Immature natural killer cell (primary cell): ENCODE results near the gene C1orf226. TPM values are rescaled to one million over a fixed set of nuclear protein-coding genes. Genes with fewer than 3 reads are reported as not detected.
"Not testable (repeated sequence)": the region's sequence is repeated elsewhere in the genome, so short reads cannot be mapped to it uniquely, and the experiment has no call there.

Experiments used
- DNase-seq, 3 donors: peaks; one replicate each; pipeline ENCODE4 v3.0.0; 2022; ENCODE audit warnings: mixed read lengths in 1 of 3
- H3K27ac Mint-ChIP-seq, 6 donors: one replicate each; pipeline ENCODE4 v1.8.0; 2020; ENCODE audit warnings: mixed read lengths in 6 of 6, mild to moderate bottlenecking in 5 of 6, inconsistent platforms in 4 of 6, moderate library complexity in 3 of 6
- H3K27me3 Mint-ChIP-seq, 3 donors: one replicate each; pipeline ENCODE4 v1.8.0; 2020 to 2021; ENCODE audit warnings: low read depth in 3 of 3, mild to moderate bottlenecking in 3 of 3, mixed read lengths in 3 of 3, moderate library complexity in 3 of 3, inconsistent platforms in 1 of 3
- H3K36me3 Mint-ChIP-seq, 3 donors: one replicate each; pipeline ENCODE4 v1.8.0; 2020; ENCODE audit warnings: mixed read lengths in 3 of 3, inconsistent platforms in 2 of 3, mild to moderate bottlenecking in 2 of 3
- H3K4me1 Mint-ChIP-seq, 2 donors: one replicate each; pipeline ENCODE4 v1.8.0; 2020; ENCODE audit warnings: inconsistent platforms in 2 of 2, mild to moderate bottlenecking in 2 of 2, mixed read lengths in 2 of 2, moderate library complexity in 1 of 2
- H3K4me3 Mint-ChIP-seq, 5 donors: one replicate each; pipeline ENCODE4 v1.8.0; 2020; ENCODE audit warnings: mild to moderate bottlenecking in 5 of 5, mixed read lengths in 5 of 5, inconsistent platforms in 3 of 5, moderate library complexity in 3 of 5
- H3K9me3 Mint-ChIP-seq, 6 donors: one replicate each; pipeline ENCODE4 v1.8.0; 2020; ENCODE audit warnings: mild to moderate bottlenecking in 6 of 6, mixed read lengths in 6 of 6, inconsistent platforms in 4 of 6, moderate library complexity in 3 of 6
- polyA plus RNA-seq, 3 donors: library from polyadenylated mRNA; unstranded; fragments of 300-500 nt; fragmentation: Illumina TruSeq; gene quantifications; one replicate each; pipeline ENCODE4 v1.2.3, GENCODE V29; 2021

Gene C1orf226
- polyA plus RNA-seq, 3 donors from 2014 or later = not detected

DNA sequence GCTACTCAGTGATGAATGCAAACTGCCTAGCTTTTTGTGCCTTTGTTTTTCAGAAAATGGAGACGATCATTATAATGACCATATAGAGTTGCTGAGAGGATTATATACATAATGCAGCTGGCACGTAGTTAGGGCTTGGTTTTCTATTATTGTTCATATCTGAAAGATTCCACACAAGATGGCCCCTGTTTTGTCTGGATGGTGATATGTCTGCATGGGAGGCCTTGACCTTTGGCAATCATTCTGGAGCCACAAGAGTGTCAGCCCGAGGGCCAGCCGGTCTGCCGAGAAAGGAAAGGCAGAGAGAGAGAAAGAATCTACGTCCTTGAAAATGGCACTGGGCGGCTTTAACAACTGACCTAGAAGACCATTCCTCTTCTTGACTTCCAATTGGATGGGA, 36.1 kb downstream of the C1orf226 start:
- Mint-ChIP-seq H3K27ac (peak overlapping the region in 3 of 6 donors; percentile 6 to 53 (median 43)), H3K4me1 (peaks cover 81 to 87% of the 10 kb centered on the region in 2 donors), H3K4me3 (no peak overlapping the region), H3K36me3 (peaks cover 0 to 3% (median 0%) of the 10 kb centered on the region in 3 donors), H3K9me3 (no peaks in the 10 kb centered on the region), H3K27me3 (peaks cover 0 to 12% (median 5%) of the 10 kb centered on the region in 3 donors)
- DNase-seq = no peak

DNA sequence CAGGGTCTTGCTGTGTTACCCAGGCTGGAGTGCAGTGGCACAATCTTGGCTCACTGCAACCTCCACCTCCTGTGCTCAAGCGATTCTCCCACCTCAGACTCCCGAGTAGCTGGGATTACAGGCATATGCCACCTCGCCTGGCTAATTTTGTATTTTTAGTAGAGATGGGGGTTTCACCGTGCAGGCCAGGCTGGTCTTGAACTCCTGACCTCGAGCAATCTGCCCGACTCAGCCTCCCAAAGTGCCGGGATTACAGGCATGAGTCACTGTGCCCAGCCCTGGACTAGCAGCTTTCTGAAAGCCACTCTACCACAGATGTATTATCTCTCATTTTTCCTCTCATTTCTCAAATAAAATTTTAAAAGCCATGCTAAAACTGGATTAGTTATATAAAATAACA, 37.1 kb downstream of the C1orf226 start:
- not testable (repeated sequence) for DNase-seq, H3K36me3 Mint-ChIP-seq, H3K27me3 Mint-ChIP-seq, H3K4me3 Mint-ChIP-seq, H3K27ac Mint-ChIP-seq, H3K9me3 Mint-ChIP-seq
- peaks cover 76 to 87% of the 10 kb centered on the region in 2 donors for H3K4me1 Mint-ChIP-seq

DNA sequence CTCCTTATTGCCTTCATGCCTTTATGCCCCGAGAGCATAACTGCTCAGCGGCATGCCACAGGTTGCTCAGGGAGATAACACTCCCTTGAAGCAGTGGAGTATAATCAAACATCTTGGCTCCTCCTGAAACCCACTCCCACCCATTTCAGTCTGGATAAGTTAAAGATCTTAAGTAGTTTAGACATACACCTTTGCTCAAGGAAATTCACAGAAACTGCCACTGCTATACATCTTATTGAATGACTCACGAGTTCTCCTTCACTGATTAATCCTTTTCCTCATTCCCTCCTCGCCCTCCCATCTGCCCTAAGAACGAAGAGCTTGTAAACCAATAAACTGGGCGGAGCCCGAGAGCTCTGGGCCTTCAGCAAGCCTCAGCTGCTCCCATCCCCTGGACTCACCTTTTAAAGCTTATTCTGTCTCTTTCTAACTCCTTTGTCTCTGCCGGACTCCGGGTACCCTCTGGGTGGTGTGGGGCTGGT, 38.0 kb downstream of the C1orf226 start:
- Mint-ChIP-seq H3K27ac (peak overlapping the region; percentile 92 to 98 (median 96)), H3K4me1 (peaks cover 71 to 82% of the 10 kb centered on the region in 2 donors), H3K4me3 (peak overlapping the region; percentile 2 to 88 (median 21))
- not testable (repeated sequence) for H3K9me3 Mint-ChIP-seq, H3K36me3 Mint-ChIP-seq, DNase-seq, H3K27me3 Mint-ChIP-seq

DNA sequence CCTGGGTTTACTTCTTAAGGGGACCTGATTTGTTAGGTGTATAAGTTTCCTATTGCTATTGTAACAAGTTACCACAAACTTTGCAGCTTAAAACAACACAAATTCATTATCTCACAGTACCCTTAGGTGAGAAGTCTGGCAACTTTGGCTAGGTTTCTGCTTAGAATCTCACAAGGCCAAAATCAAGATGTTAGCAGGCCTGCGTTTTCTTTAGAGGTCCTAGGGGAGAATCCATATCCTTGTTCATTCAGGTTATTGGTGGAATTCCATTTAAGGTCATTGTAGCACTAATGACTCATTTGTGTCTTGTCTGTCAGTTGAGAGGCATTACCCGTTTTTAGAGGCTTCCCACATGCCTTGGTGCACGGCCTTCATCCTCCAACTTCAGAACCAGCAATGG, 38.6 kb downstream of the C1orf226 start:
- no peak for DNase-seq
- peaks cover 0 to 5% (median 4%) of the 10 kb centered on the region in 3 donors for H3K27me3 Mint-ChIP-seq
- H3K9me3 Mint-ChIP-seq = no peaks in the 10 kb centered on the region
- H3K4me1 Mint-ChIP-seq = peaks cover 70 to 79% of the 10 kb centered on the region in 2 donors
- peak overlapping the region; percentile 92 to 98 (median 96) for H3K27ac Mint-ChIP-seq
- peaks cover 0 to 3% (median 0%) of the 10 kb centered on the region in 3 donors for H3K36me3 Mint-ChIP-seq
- H3K4me3 Mint-ChIP-seq = peak overlapping the region; percentile 62 to 88 (median 85)

DNA sequence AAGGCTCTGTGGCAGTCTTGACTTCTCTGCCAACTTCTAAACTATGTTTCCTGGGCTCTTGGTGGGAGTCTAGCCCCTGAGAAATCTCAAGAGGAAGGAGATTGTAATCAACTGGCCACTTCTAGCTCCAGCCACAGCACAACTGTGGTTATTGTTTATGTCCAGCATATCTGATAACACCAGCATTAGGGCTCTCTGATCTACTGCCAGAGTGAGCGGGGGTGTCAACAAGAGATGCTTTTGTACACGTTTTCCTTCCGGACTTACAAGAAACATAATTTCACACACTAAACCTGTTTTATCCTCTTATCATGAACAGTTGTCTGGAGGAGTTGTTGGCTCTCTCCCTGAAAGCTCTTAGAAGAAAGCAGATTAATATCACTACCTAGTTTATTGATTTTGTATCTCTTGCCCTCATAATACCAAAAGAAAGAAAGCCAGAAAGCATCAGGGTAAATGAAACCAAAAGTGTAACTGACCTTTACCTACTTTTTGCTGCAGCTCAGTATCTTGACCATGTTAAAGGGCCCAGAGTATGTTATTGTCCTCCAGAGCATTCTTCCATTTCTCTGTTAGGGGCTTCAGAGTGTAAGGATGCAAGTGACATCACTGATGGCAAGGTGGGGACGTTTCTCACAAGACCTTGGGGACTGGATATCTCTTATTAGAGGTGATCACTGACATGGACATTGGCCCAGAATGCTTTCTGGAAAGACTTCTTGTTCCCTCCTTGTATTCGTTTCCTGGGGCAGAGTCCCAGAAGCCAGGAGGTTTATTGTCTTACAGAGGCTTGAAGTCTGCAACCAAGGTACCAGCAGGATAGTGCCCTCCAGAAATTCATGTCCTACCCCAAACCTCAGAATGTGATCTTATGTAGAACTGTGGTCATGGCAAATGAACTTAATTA, 40.0 kb downstream of the C1orf226 start:
- peak; percentile 38 to 41 (median 39) for DNase-seq
- Mint-ChIP-seq H3K27me3 (peaks cover 0 to 5% (median 2%) of the 10 kb centered on the region in 3 donors), H3K27ac (peak overlapping the region; percentile 92 to 98 (median 96)), H3K36me3 (no peaks in the 10 kb centered on the region), H3K9me3 (no peaks in the 10 kb centered on the region), H3K4me3 (peak overlapping the region; percentile 62 to 88 (median 85)), H3K4me1 (peaks cover 56 to 65% of the 10 kb centered on the region in 2 donors)

DNA sequence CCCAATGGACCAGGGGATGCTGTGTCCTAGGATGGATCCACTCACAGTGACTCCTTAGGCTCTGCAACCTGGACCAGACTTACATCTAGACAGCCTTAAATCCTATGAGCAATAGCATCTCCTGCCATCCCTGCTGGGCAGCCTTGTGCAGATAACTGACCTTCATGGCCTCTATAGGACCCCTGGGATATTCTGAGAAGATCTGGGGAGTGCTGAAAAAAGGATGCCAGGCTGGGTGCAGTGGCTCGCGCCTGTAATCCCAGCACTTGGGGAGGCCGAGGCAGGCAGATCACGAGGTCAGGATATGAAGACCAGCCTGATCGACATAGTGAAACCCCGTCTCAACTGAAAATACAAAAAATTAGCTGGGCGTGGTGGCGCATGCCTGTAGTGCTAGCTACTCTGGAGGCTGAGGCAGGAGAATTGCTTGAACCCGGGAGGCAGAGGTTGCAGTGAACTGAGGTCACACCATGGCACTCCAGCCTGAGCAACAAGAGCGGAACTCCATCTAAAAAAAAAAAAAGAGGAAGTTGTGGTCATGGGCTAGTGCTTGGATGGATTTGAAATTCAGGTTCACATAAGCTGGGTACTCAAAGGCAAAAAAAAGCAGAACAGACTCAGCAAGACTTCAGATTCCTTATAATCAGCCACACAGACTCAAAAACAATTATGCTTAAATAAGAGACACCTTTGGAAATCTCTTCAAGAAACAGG, 41.3 kb downstream of the C1orf226 start:
- Mint-ChIP-seq H3K36me3 (no peaks in the 10 kb centered on the region), H3K4me3 (no peak overlapping the region), H3K4me1 (peaks cover 45 to 52% of the 10 kb centered on the region in 2 donors), H3K27ac (peak overlapping the region in 5 of 6 donors; percentile 80 to 98 (median 96)), H3K9me3 (no peaks in the 10 kb centered on the region), H3K27me3 (peaks cover 0 to 2% (median 0%) of the 10 kb centered on the region in 3 donors)
- no peak for DNase-seq

DNA sequence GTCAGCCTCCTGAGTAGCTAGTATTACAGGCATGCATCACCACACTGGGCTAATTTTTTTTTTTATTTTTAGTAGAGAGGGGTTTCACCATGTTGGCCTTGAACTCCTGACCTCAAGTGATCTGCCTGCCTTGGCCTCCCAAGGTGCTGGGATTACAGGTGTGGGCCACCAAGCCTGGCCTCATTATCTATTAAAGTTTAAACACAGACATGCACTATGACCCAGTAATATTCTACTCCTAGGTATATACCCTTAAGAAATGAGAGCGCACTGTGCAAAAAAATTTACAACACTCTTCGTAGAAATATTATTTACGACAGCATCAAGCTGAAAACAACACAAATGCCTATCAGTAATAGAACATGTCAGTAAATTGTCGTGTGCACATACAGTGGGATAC, 49.1 kb downstream of the C1orf226 start:
- H3K27me3 Mint-ChIP-seq = no peaks in the 10 kb centered on the region
- H3K9me3 Mint-ChIP-seq = no peaks in the 10 kb centered on the region
- H3K36me3 Mint-ChIP-seq = no peaks in the 10 kb centered on the region
- H3K4me3 Mint-ChIP-seq = no peak overlapping the region
- no peaks in the 10 kb centered on the region for H3K4me1 Mint-ChIP-seq
- DNase-seq = no peak
- no peak overlapping the region for H3K27ac Mint-ChIP-seq

DNA sequence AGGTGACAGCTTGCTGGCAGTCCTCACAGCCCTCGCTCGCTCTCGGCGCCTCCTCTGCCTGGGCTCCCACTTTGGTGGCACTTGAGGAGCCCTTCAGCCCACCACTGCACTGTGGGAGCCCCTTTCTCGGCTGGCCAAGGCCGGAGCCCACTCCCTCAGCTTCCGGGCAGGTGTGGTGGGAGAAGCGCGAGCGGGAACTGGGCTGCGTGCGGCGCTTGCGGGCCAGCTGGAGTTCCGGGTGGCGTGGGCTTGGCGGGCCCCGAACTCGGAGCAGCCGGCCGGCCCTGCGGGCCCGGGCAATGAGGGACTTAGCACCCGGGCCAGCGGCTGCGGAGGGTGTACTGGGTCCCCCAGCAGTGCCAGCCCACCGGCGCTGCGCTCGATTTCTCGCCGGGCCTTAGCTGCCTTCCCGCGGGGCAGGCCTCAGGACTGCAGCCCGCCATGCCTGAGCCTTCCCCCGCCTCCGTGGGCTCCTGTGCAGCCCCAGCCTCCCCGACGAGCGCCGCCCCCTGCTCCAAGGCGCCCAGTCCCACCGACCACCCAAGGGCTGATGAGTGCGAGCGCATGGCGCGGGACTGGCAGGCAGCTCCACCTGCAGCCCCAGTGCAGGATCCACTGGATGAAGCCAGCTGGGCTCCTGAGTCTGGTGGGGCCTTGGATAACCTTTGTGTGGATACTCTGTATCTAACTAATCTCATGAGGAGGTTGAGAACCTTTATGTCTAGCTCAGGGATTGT, 51.6 kb downstream of the C1orf226 start:
- not testable (repeated sequence) for H3K4me3 Mint-ChIP-seq, H3K36me3 Mint-ChIP-seq, H3K27me3 Mint-ChIP-seq, DNase-seq, H3K4me1 Mint-ChIP-seq, H3K27ac Mint-ChIP-seq, H3K9me3 Mint-ChIP-seq

Other genes starting within 250 kb of the C1orf226 start
- gene SPATA46, start 4.9 kb upstream of the C1orf226 start, polyA plus RNA-seq = under 1 TPM in 1 of 3 donors, not detected in 2; 0.22 TPM
- gene SH2D1B, start 30.4 kb downstream of the C1orf226 start, polyA plus RNA-seq = 1,000 to 10,000 TPM in 1 of 3 donors, 100 to 1,000 TPM in 2; 598 to 1,411 (median 608) TPM
- 10 to 100 TPM; 46.1 to 80.9 (median 68.8) TPM for gene UHMK1, start 116.1 kb downstream of the C1orf226 start, polyA plus RNA-seq
- 10 to 100 TPM; 49.0 to 87.1 (median 57.0) TPM for gene UAP1, start 180.0 kb downstream of the C1orf226 start, polyA plus RNA-seq